Neural cell (in vitro differentiated cells): ENCODE data around the gene SYT6. TPM values are rescaled to one million over a fixed set of nuclear protein-coding genes. Genes with fewer than 3 reads are reported as not detected.
"Not testable (repeated sequence)": the region's sequence is repeated elsewhere in the genome, so short reads cannot be mapped to it uniquely, and the experiment has no call there.

Source experiments
- H2AFZ ChIP-seq: fragments of 200-600, 300-800 bp; sonication (generic), shearing (Covaris generic); 2 replicates; pipeline ENCODE4 v1.6.0; 2014; ENCODE audit warnings: low read depth, mild to moderate bottlenecking, antibody characterized with exemption, low read length, moderate library complexity
- H3F3A ChIP-seq: fragments of 200-600 bp; shearing (Covaris generic); 2 replicates; pipeline ENCODE4 v1.6.1; 2016; ENCODE audit warnings: mild to moderate bottlenecking, moderate library complexity, mixed read lengths, antibody characterized with exemption, low read length; ENCODE audit not compliant: insufficient read depth, poor library complexity, severe bottlenecking
- H3K27ac ChIP-seq: fragments of 200-600, 300-800 bp; sonication (generic), shearing (Covaris generic); 2 replicates; pipeline ENCODE4 v1.5.1; 2014; ENCODE audit warnings: mild to moderate bottlenecking, low read length, moderate library complexity
- H3K27me3 ChIP-seq: fragments of 300-800, 200-600 bp; sonication (generic), shearing (Covaris generic); 2 replicates; pipeline ENCODE4 v1.6.0; 2014; ENCODE audit warnings: mild to moderate bottlenecking, low read depth, low read length, moderate library complexity; ENCODE audit not compliant: insufficient read depth
- H3K36me3 ChIP-seq: fragments of 300-800, 200-600 bp; sonication (generic), shearing (Covaris generic); 2 replicates; pipeline ENCODE4 v1.5.1; 2014; ENCODE audit warnings: mild to moderate bottlenecking, antibody characterized with exemption, low read length, moderate library complexity; ENCODE audit not compliant: insufficient read depth
- H3K4me2 ChIP-seq: fragments of 300-800, 200-600 bp; sonication (generic), shearing (Covaris generic); 2 replicates; pipeline ENCODE4 v1.6.0; 2014; ENCODE audit warnings: mild to moderate bottlenecking, low read length
- H3K4me3 ChIP-seq: fragments of 300-800, 200-600 bp; sonication (generic), shearing (Covaris generic); 2 replicates; pipeline ENCODE4 v1.5.1; 2014; ENCODE audit warnings: mild to moderate bottlenecking, low read length, moderate library complexity
- H3K79me2 ChIP-seq: fragments of 200-600 bp; shearing (Covaris generic); replicated peaks from 2 replicates; pipeline ENCODE4 v1.6.0; 2014; ENCODE audit warnings: mild to moderate bottlenecking, low read length, moderate library complexity; ENCODE audit not compliant: insufficient read depth
- H3K9ac ChIP-seq: fragments of 300-800, 200-600 bp; sonication (generic), shearing (Covaris generic); 2 replicates; pipeline ENCODE4 v1.6.1; 2016; ENCODE audit warnings: mild to moderate bottlenecking, low read length, mixed read lengths
- H3K9me2 ChIP-seq: fragments of 200-600 bp; shearing (Covaris generic); 2 replicates; pipeline ENCODE4 v1.6.1; 2016; ENCODE audit warnings: mild to moderate bottlenecking, low read length, mixed read lengths; ENCODE audit not compliant: insufficient read depth
- H3K9me3 ChIP-seq: fragments of 200-600, 300-800 bp; sonication (generic), shearing (Covaris generic); 2 replicates; pipeline ENCODE4 v1.6.1; 2016; ENCODE audit warnings: mild to moderate bottlenecking, mixed run types, low read length, moderate library complexity, mixed read lengths
- H4K20me1 ChIP-seq: fragments of 200-600 bp; shearing (Covaris generic); 2 replicates; pipeline ENCODE4 v1.6.1; 2016; ENCODE audit warnings: mild to moderate bottlenecking, mixed run types; ENCODE audit not compliant: insufficient read depth
- CTCF ChIP-seq: fragments of 450-650 bp; IDR thresholded peaks from 2 replicates; pipeline ENCODE4 v1.5.1; 2014; ENCODE audit warnings: antibody characterized with exemption, mild to moderate bottlenecking, moderate library complexity; ENCODE audit not compliant: poor library complexity, severe bottlenecking
- EP300 ChIP-seq: fragments of 450-650 bp; conservative IDR thresholded peaks from 2 replicates; pipeline ENCODE4 v1.6.1; 2014; ENCODE audit warnings: antibody characterized with exemption, mild to moderate bottlenecking, moderate library complexity; ENCODE audit not compliant: poor library complexity, severe bottlenecking
- EZH2 ChIP-seq: fragments of 200-600, 300-800 bp; shearing (Covaris generic), sonication (generic); IDR thresholded peaks from 2 replicates; pipeline ENCODE4 v1.6.1; 2014; ENCODE audit warnings: antibody characterized with exemption, low read length, borderline replicate concordance, mild to moderate bottlenecking; ENCODE audit not compliant: insufficient read depth, poor library complexity, severe bottlenecking
- MXI1 ChIP-seq: fragments of 450-650 bp; conservative IDR thresholded peaks from 2 replicates; pipeline ENCODE4 v1.6.1; 2014; ENCODE audit warnings: antibody characterized with exemption, mild to moderate bottlenecking; ENCODE audit not compliant: poor library complexity, severe bottlenecking
- POLR2AphosphoS5 ChIP-seq: IDR thresholded peaks from 2 replicates; pipeline ENCODE4 v1.6.1; 2012
- RAD21 ChIP-seq: fragments of 450-650 bp; conservative IDR thresholded peaks from 2 replicates; pipeline ENCODE4 v1.6.1; 2014; ENCODE audit warnings: antibody characterized with exemption, mild to moderate bottlenecking, moderate library complexity
- REST ChIP-seq: IDR thresholded peaks from 2 replicates; pipeline ENCODE4 v1.6.1; 2012; ENCODE audit warnings: borderline replicate concordance
- SMC3 ChIP-seq: fragments of 450-650 bp; conservative IDR thresholded peaks from 2 replicates; pipeline ENCODE4 v1.6.1; 2014; ENCODE audit warnings: antibody characterized with exemption, mild to moderate bottlenecking, moderate library complexity; ENCODE audit not compliant: poor library complexity
- TAF1 ChIP-seq: IDR thresholded peaks from 2 replicates; pipeline ENCODE4 v1.6.1; 2012; ENCODE audit warnings: low read depth
- polyA plus RNA-seq: library from polyadenylated mRNA; depleted of rRNA; stranded (reverse); fragments of >200 nt; gene quantifications from 2 replicates; pipeline ENCODE4 v1.2.3, GENCODE V29; 2014

SYT6 gene
- polyA plus RNA-seq, 1 donor from 2014 or later: 8.1 TPM

GRCh38 chr1:114062477-114063099, 91.1 kb downstream of the SYT6 start:
- Histone ChIP-seq H3K4me2 (no peak overlapping the region), H3K27ac (no peak overlapping the region), H3K9me2 (no peaks in the 10 kb centered on the region), H3K27me3 (no peaks in the 10 kb centered on the region), H3K9ac (no peak overlapping the region), H3K36me3 (no peaks in the 10 kb centered on the region), H4K20me1 (no peaks in the 10 kb centered on the region), H3K9me3 (no peaks in the 10 kb centered on the region), H2AFZ (no peak overlapping the region), H3F3A (no peaks in the 10 kb centered on the region), H3K4me3 (no peak overlapping the region), H3K79me2 (no peaks in the 10 kb centered on the region)
- no peak for TF ChIP-seq MXI1
- no peak for TF ChIP-seq EP300
- no peak for TF ChIP-seq RAD21
- TF ChIP-seq CTCF: no peak
- no peak for TF ChIP-seq POLR2AphosphoS5
- TF ChIP-seq EZH2: no peak
- no peak for TF ChIP-seq SMC3
- no peak for TF ChIP-seq REST
- TF ChIP-seq TAF1: no peak

- Histone ChIP-seq H3K9me2 (no peaks in the 10 kb centered on the region), H2AFZ (no peak overlapping the region), H3K36me3 (no peaks in the 10 kb centered on the region), H3K27ac (no peak overlapping the region), H3K79me2 (no peaks in the 10 kb centered on the region), H4K20me1 (no peaks in the 10 kb centered on the region), H3K9ac (no peak overlapping the region), H3F3A (no peaks in the 10 kb centered on the region), H3K4me2 (no peak overlapping the region), H3K9me3 (no peaks in the 10 kb centered on the region), H3K4me3 (no peak overlapping the region), H3K27me3 (no peaks in the 10 kb centered on the region)
- TF ChIP-seq TAF1: no peak
- no peak for TF ChIP-seq EP300
- TF ChIP-seq EZH2: no peak
- TF ChIP-seq SMC3: no peak
- no peak for TF ChIP-seq RAD21
- no peak for TF ChIP-seq REST
- TF ChIP-seq MXI1: no peak
- no peak for TF ChIP-seq CTCF
Measured at GRCh38 chr1:114061121-114061830, 92.4 kb downstream of the SYT6 start.

- not testable (repeated sequence) for H3F3A ChIP-seq, H4K20me1 ChIP-seq, H3K9me3 ChIP-seq, H3K36me3 ChIP-seq, H3K4me3 ChIP-seq, H3K27me3 ChIP-seq, H2AFZ ChIP-seq, H3K79me2 ChIP-seq, H3K27ac ChIP-seq, H3K9ac ChIP-seq, H3K4me2 ChIP-seq, H3K9me2 ChIP-seq
Measured at GRCh38 chr1:114058236-114058635, 95.4 kb downstream of the SYT6 start.
